Measurements from ENCODE around the gene ANTXR2. TPM values are rescaled to one million over a fixed set of nuclear protein-coding genes. Genes with fewer than 3 reads are reported as not detected.

ANTXR2 gene
- total and polyA plus RNA-seq, 2 of the 8 experiments (the other 6 are each of a cell fraction or from before 2014, with no cell fraction given) = 1.1 to 7.5 TPM

DNA sequence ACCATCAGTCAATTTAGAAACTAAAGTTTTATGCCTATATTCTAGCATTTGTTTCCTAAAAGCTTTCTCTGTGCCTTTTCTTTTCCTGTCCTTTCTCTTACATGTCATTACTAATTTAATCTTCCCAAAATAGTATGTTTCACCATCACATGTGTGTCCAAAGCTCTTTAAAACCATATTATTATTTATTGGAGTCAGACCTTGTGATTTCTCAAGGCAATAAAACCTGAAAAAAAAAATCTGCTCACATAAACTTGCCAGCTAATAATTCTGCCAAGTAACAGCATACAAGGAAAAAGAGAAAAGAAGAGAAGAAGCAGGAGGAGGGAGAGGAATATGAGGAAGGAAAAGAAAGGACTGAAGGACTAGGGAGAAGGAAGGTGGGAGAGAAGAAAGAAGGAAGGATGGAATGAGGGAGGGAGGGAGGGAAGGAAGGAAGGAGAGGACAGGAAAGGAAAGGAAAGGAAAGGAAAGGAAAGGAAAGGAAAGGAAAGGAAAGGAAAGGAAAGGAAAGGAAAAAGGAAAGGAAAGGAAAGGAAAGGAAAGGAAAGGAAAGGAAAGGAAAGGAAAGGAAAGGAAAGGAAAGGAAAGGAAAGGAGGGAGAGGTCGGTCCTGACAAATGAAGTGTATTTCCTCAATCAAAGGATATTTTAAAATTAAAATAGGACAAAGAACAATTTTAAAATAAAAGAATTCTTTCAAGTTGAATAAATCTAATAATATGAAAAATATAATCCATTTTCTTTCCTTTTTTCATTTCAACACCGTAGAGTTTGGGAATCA, 57.4 kb downstream of the ANTXR2 start:
- Histone ChIP-seq H3K27me3 (replicated peaks in 1 of 4; ENCODE audit: control insufficient read depth in 3 of 4, extremely low read depth in 1 of 4, insufficient read depth in 3 of 4, low read length in 3 of 4) (no peaks in the 10 kb centered on the region), H4K20me1 (replicated peaks in 1 of 2; ENCODE audit: control insufficient read depth in 1 of 2, insufficient read depth in 2 of 2, low read length in 2 of 2) (no peaks in the 10 kb centered on the region), H3K4ac (replicated peaks; ENCODE audit: insufficient read length, low read depth, low read length) (no peak overlapping the region), H4K5ac (ENCODE audit: insufficient read length, low read depth, low read length) (no peak overlapping the region), H3K9me3 (ENCODE audit: insufficient read depth in 2 of 2, low read depth in 1 of 2, low read length in 1 of 2) (no peaks in the 10 kb centered on the region), H4K8ac (ENCODE audit: extremely low read depth, insufficient read depth, low read length) (no peak overlapping the region), H3K4me3 (ENCODE audit: extremely low read depth in 1 of 4, insufficient read depth in 2 of 4, low read depth in 3 of 4, low read length in 4 of 4) (no peak overlapping the region), H3K79me2 (ENCODE audit: control insufficient read depth in 1 of 2, insufficient read depth in 2 of 2, low read length in 2 of 2) (no peaks in the 10 kb centered on the region), H3K18ac (ENCODE audit: extremely low read depth, low read length) (no peak overlapping the region), H3K23me2 (ENCODE audit: low read depth, low read length) (no peaks in the 10 kb centered on the region; the same call in 1 of the 2 replicates), H3K14ac (ENCODE audit: insufficient read length) (no peak overlapping the region), H3K4me2 (ENCODE audit: insufficient read depth in 1 of 2, low read depth in 2 of 2, low read length in 2 of 2) (no peak overlapping the region), H2AFZ (ENCODE audit: low read length) (no peak overlapping the region), H3K9ac (replicated peaks in 1 of 4; ENCODE audit: extremely low read depth in 1 of 4, low read depth in 3 of 4, low read length in 3 of 4) (no peak overlapping the region), H3K23ac (ENCODE audit: insufficient read length) (no peak overlapping the region), H4K91ac (replicated peaks; ENCODE audit: insufficient read length, low read length) (no peak overlapping the region), H2AK5ac (ENCODE audit: low read depth, low read length) (no peak overlapping the region), H3K36me3 (ENCODE audit: control insufficient read depth in 2 of 4, insufficient read depth in 4 of 4, low read length in 3 of 4) (no peaks in the 10 kb centered on the region), H2BK5ac (ENCODE audit: low read depth, low read length) (no peak overlapping the region), H3K79me1 (ENCODE audit: low read depth, low read length) (no peaks in the 10 kb centered on the region), H3K27ac (ENCODE audit: low read depth, low read length) (no peak overlapping the region), H3K4me1 (replicated peaks in 1 of 4; ENCODE audit: control insufficient read depth in 3 of 4, insufficient read depth in 4 of 4, low read length in 3 of 4) (no peaks in the 10 kb centered on the region; a peak in 1 of 7 replicates), H2BK15ac (ENCODE audit: low read length) (no peak overlapping the region), H2BK120ac (replicated peaks; ENCODE audit: low read depth, low read length) (no peak overlapping the region), H2BK12ac (ENCODE audit: low read depth, low read length) (no peak overlapping the region), H3K56ac (replicated peaks; ENCODE audit: insufficient read length, low read depth, low read length) (no peak overlapping the region), H2BK20ac (ENCODE audit: low read length) (no peak overlapping the region)
- no peak for DNase-seq (ENCODE audit: low read depth in 1 of 2, low spot score in 2 of 2)
- 100% methylated on average over 1 of the region's 2 CpGs; no CpG with 5 or more reads in 1 of the 2 experiments for WGBS, 2 experiments (ENCODE audit: extremely low coverage in 1 of 2, insufficient coverage in 1 of 2, insufficient read length in 1 of 2, insufficient replicate concordance in 2 of 2, low coverage in 1 of 2, low lambda C conversion rate in 2 of 2, missing lambda C conversion rate in 1 of 2)
- ChIA-PET POLR2A (ENCODE audit: partially characterized antibody) (interaction anchor here (0.6 kb wide), 1 partner anchor 570 kb away, joined by 3 read pairs; no protein-coding TSS in a partner anchor), CTCF (ENCODE audit: partially characterized antibody) (no interaction called here)
- no peak for FAIRE-seq
- TF ChIP-seq NRF1 (IDR thresholded peaks at IDR 0.05; ENCODE audit: low read depth, low read length) (no peak), EP300 (IDR thresholded peaks at IDR 0.05; ENCODE audit: borderline replicate concordance in 1 of 2, low read depth in 2 of 2, low read length in 2 of 2) (no peak), TBP (IDR thresholded peaks at IDR 0.05; ENCODE audit: low read depth, low read length) (no peak), BACH1 (IDR thresholded peaks at IDR 0.05; ENCODE audit: low read length) (no peak), RXRA (IDR thresholded peaks at IDR 0.05; ENCODE audit: insufficient read depth, low read depth, low read length) (no peak), HDAC2 (IDR thresholded peaks at IDR 0.05; ENCODE audit: borderline replicate concordance in 1 of 2, low read depth in 2 of 2, low read length in 2 of 2) (no peak), SIRT6 (IDR thresholded peaks at IDR 0.05; ENCODE audit: low read length) (no peak), SIX5 (IDR thresholded peaks at IDR 0.05; ENCODE audit: low read depth, low read length) (no peak)
- TF ChIP-seq, protein P1, sequence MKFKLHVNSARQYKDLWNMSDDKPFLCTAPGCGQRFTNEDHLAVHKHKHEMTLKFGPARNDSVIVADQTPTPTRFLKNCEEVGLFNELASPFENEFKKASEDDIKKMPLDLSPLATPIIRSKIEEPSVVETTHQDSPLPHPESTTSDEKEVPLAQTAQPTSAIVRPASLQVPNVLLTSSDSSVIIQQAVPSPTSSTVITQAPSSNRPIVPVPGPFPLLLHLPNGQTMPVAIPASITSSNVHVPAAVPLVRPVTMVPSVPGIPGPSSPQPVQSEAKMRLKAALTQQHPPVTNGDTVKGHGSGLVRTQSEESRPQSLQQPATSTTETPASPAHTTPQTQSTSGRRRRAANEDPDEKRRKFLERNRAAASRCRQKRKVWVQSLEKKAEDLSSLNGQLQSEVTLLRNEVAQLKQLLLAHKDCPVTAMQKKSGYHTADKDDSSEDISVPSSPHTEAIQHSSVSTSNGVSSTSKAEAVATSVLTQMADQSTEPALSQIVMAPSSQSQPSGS (IDR thresholded peaks at IDR 0.05; ENCODE audit: low read length) = no peak
- TF ChIP-seq, protein P2, sequence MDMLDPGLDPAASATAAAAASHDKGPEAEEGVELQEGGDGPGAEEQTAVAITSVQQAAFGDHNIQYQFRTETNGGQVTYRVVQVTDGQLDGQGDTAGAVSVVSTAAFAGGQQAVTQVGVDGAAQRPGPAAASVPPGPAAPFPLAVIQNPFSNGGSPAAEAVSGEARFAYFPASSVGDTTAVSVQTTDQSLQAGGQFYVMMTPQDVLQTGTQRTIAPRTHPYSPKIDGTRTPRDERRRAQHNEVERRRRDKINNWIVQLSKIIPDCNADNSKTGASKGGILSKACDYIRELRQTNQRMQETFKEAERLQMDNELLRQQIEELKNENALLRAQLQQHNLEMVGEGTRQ (IDR thresholded peaks at IDR 0.05; ENCODE audit: low read length) = no peak

All from H1 (cell line).